PC-3 (cell line): Measurements from ENCODE around the gene TSHZ3. TPM values are rescaled to one million over a fixed set of nuclear protein-coding genes. Genes with fewer than 3 reads are reported as not detected.

Experiments
- ATAC-seq: fragments of 200-7000 bp; cut with Tn5 transposase; 2 replicates; pipeline ENCODE4 v1.9.1; 2020; ENCODE audit warnings: mild to moderate bottlenecking, moderate library complexity
- BruUV-seq: library from RNA; stranded (reverse); fragments of 400-500 nt; replicated peaks from 2 replicates; lab custom pipeline; 2021; lab: Mats Ljungman, UMichigan
- CTCF ChIA-PET: fragments of 300-600 bp; sonication (Branson Sonifier 250); formaldehyde crosslinking; loops from one replicate; lab custom pipeline; 2022; ENCODE audit warnings: antibody characterized with exemption; lab: Charles Lee
- POLR2A ChIA-PET: fragments of 300-600 bp; sonication (Branson Sonifier 250); formaldehyde crosslinking; loops from one replicate; lab custom pipeline; 2022; ENCODE audit warnings: antibody characterized with exemption; ENCODE audit not compliant: unreplicated experiment; lab: Charles Lee
- DNase-seq: peaks from one replicate; pipeline ENCODE4 v3.0.0-alpha.2; 2015
- H2AFZ ChIP-seq: fragments of 300-600 bp; sonication (generic); 2 replicates; pipeline ENCODE4 v1.6.0; 2016; ENCODE audit warnings: antibody characterized with exemption, low read length
- H3F3A ChIP-seq: fragments of 300-600 bp; sonication (generic); one replicate; pipeline ENCODE4 v1.6.0; 2017; ENCODE audit warnings: antibody characterized with exemption, low read length, control low read depth, mild to moderate bottlenecking; ENCODE audit not compliant: unreplicated experiment
- H3K27ac ChIP-seq: fragments of 300-600 bp; sonication (generic); 2 replicates; pipeline ENCODE4 v1.5.1; 2016; ENCODE audit warnings: mild to moderate bottlenecking, low read length
- H3K27me3 ChIP-seq: fragments of 300-600 bp; sonication (generic); 2 replicates; pipeline ENCODE4 v1.6.1; 2016; ENCODE audit warnings: low read length, mixed read lengths
- H3K36me3 ChIP-seq: fragments of 300-600 bp; sonication (generic); 2 replicates; pipeline ENCODE4 v1.6.1; 2016; ENCODE audit warnings: low read depth, mixed run types, low read length, mixed read lengths
- H3K4me1 ChIP-seq: fragments of 300-600 bp; sonication (generic); 2 replicates; pipeline ENCODE4 v1.5.1; 2016; ENCODE audit warnings: low read length; ENCODE audit not compliant: insufficient read depth
- H3K4me2 ChIP-seq: fragments of 300-600 bp; sonication (generic); 2 replicates; pipeline ENCODE4 v1.6.0; 2016; ENCODE audit warnings: low read length
- H3K4me3 ChIP-seq: fragments of 300-600 bp; sonication (generic); 2 replicates; pipeline ENCODE4 v1.5.1; 2016; ENCODE audit warnings: mild to moderate bottlenecking, low read length, mixed read lengths
- H3K79me2 ChIP-seq: fragments of 300-600 bp; sonication (generic); 2 replicates; pipeline ENCODE4 v1.6.1; 2017; ENCODE audit warnings: low read length, mixed read lengths
- H3K9ac ChIP-seq: fragments of 300-600 bp; sonication (generic); 2 replicates; pipeline ENCODE4 v1.6.0; 2016; ENCODE audit warnings: mild to moderate bottlenecking, low read length
- H3K9me2 ChIP-seq: fragments of 300-600 bp; sonication (generic); replicated peaks from 2 replicates; pipeline ENCODE4 v1.6.1; 2016; ENCODE audit warnings: mixed run types, low read length, mixed read lengths
- H3K9me3 ChIP-seq: fragments of 300-600 bp; sonication (generic); 2 replicates; pipeline ENCODE4 v1.6.1; 2016; ENCODE audit warnings: low read length, mixed read lengths
- H4K20me1 ChIP-seq: fragments of 300-600 bp; sonication (generic); 2 replicates; pipeline ENCODE4 v1.6.1; 2016; ENCODE audit warnings: low read length, mixed read lengths
- CTCF ChIP-seq: fragments of 300-600 bp; sonication (generic); conservative IDR thresholded peaks from 2 replicates; pipeline ENCODE4 v1.5.1; 2017; ENCODE audit warnings: antibody characterized with exemption, low read depth, mild to moderate bottlenecking, low read length
- EZH2 ChIP-seq: fragments of 300-600 bp; sonication (generic); IDR thresholded peaks from one replicate; pipeline ENCODE4 v1.6.1; 2017; ENCODE audit warnings: antibody characterized with exemption, mild to moderate bottlenecking, low read length; ENCODE audit not compliant: unreplicated experiment
- EZH2phosphoT487 ChIP-seq: fragments of 300-600 bp; sonication (generic); IDR thresholded peaks from 2 replicates; pipeline ENCODE4 v1.6.1; 2018; ENCODE audit warnings: mild to moderate bottlenecking, antibody characterized with exemption, low read length, borderline replicate concordance
- intact Hi-C: fragments of 100-400 bp; cut with micrococcal nuclease; formaldehyde crosslinking; loops from 2 replicates; pipeline ENCODE4 v1.9.0; 2023
- total RNA-seq: library from RNA; depleted of rRNA; stranded (reverse); fragments of >200 nt; gene quantifications from 2 replicates; pipeline ENCODE4 v1.2.3, GENCODE V29; 2014

The TSHZ3 gene
- total RNA-seq, 1 experiment from 2014 or later: 0.18 TPM

GRCh38 chr19:31335716-31336115 is 13.5 kb downstream of the TSHZ3 start:
- no peak for ATAC-seq
- Histone ChIP-seq H3K79me2 (no peaks in the 10 kb centered on the region), H2AFZ (no peak overlapping the region), H3K4me3 (no peak overlapping the region), H3K36me3 (no peaks in the 10 kb centered on the region), H3K27ac (no peak overlapping the region), H3K4me1 (no peaks in the 10 kb centered on the region), H3K9me3 (no peaks in the 10 kb centered on the region), H3K9me2 (no peaks in the 10 kb centered on the region), H3K4me2 (no peak overlapping the region), H3K27me3 (no peaks in the 10 kb centered on the region), H3K9ac (no peak overlapping the region), H4K20me1 (no peaks in the 10 kb centered on the region), H3F3A (no peaks in the 10 kb centered on the region)
- BruUV-seq: no TSS peak
- intact Hi-C loops: no loop called here
- TF ChIP-seq CTCF (no peak), EZH2phosphoT487 (no peak), EZH2 (no peak)
- POLR2A ChIA-PET: no interaction called here
- DNase-seq: no peak
- CTCF ChIA-PET: no interaction called here

DNA sequence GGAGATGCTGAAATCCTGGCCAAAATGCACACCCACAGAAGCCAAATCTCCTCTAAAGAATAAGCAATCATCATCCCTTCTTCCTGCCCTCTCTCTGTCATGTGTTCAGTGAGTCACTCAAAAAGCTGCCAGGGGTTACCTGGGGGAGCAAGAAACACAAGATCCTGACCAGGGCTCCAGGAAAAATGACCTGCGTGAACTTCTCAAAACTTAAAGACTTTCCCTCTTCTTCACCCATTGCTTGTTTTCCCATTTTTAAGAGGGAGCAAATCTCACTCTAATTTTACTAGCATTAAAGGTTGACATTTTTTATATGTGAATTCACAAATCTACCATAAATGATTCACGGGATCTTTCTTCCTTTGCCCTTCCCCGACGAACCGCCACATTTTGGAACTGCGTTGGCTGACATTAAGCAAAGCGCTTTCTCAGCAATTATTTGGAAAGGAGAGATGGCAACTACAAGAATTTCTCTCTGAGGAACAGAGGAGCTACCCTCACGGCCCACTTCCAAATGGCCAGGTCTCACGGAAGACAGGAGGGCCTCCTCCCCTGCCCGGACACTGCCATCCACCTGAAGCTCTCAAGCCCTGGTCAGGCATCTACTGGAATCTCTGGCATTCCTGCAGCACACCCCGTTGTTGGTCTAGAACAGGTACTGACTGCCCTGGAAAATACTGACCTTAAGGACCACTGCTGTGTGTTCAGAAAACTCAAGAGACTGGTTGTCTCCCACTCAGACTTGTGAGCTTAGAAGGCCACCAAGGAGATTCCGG is 14.2 kb downstream of the TSHZ3 start:
- Histone ChIP-seq H2AFZ (no peak overlapping the region), H3K9me2 (no peaks in the 10 kb centered on the region), H3K9ac (no peak overlapping the region), H3K27me3 (no peaks in the 10 kb centered on the region), H4K20me1 (no peaks in the 10 kb centered on the region), H3K27ac (no peak overlapping the region), H3K4me2 (no peak overlapping the region), H3F3A (no peaks in the 10 kb centered on the region), H3K79me2 (no peaks in the 10 kb centered on the region), H3K4me3 (no peak overlapping the region), H3K9me3 (no peaks in the 10 kb centered on the region), H3K36me3 (no peaks in the 10 kb centered on the region), H3K4me1 (no peaks in the 10 kb centered on the region)
- CTCF ChIA-PET: no interaction called here
- intact Hi-C loops: no loop called here
- BruUV-seq: no TSS peak
- DNase-seq (no peak), ATAC-seq (no peak)
- TF ChIP-seq EZH2 (no peak), CTCF (no peak), EZH2phosphoT487 (no peak)
- POLR2A ChIA-PET: no interaction called here

GRCh38 chr19:31334101-31334848 is 15.0 kb downstream of the TSHZ3 start:
- no peaks in the 10 kb centered on the region for H3K9me3 ChIP-seq
- H3K27ac ChIP-seq: no peak overlapping the region
- no peaks in the 10 kb centered on the region for H3K36me3 ChIP-seq
- H3K4me3 ChIP-seq: no peak overlapping the region
- DNase-seq (peak; percentile 11), ATAC-seq (no peak)
- POLR2A ChIA-PET: no interaction called here
- CTCF ChIA-PET: no interaction called here
- H3K4me2 ChIP-seq: no peak overlapping the region
- no peak overlapping the region for H2AFZ ChIP-seq
- no peaks in the 10 kb centered on the region for H3K79me2 ChIP-seq
- H3K4me1 ChIP-seq: no peaks in the 10 kb centered on the region
- H4K20me1 ChIP-seq: no peaks in the 10 kb centered on the region
- no peak overlapping the region for H3K9ac ChIP-seq
- intact Hi-C loops: no loop called here
- no peaks in the 10 kb centered on the region for H3K9me2 ChIP-seq
- H3F3A ChIP-seq: no peaks in the 10 kb centered on the region
- no peak for TF ChIP-seq EZH2
- TF ChIP-seq EZH2phosphoT487: no peak
- no peak for TF ChIP-seq CTCF
- BruUV-seq: no TSS peak
- no peaks in the 10 kb centered on the region for H3K27me3 ChIP-seq
